Measurements from ENCODE around the gene CCL5. TPM values are rescaled to one million over a fixed set of nuclear protein-coding genes. Genes with fewer than 3 reads are reported as not detected.

CCL5 gene
- polyA plus RNA-seq, 1 of the 3 experiments (the other 2 are of a cell fraction), result 0.23 TPM

DNA sequence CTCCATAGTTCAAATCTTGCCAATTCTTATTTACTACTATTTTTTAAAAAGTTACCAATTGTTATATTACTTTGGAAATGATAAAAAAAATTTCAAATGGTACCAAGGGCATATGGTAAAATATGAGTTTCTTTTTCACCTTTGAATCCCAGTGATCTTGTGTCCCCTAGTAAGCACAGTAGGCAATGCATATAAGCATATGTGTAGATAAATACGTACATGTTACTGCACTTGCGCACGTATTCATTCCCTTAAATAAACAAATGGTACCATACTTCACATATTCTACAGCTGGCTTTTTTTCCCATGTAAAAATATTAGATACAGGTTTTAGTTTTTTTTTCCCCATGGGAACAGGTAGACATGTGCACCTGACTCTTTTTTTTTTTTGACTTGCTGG lies 39.1 kb downstream of the CCL5 start (continued):
- TF ChIP-seq, protein P1, sequence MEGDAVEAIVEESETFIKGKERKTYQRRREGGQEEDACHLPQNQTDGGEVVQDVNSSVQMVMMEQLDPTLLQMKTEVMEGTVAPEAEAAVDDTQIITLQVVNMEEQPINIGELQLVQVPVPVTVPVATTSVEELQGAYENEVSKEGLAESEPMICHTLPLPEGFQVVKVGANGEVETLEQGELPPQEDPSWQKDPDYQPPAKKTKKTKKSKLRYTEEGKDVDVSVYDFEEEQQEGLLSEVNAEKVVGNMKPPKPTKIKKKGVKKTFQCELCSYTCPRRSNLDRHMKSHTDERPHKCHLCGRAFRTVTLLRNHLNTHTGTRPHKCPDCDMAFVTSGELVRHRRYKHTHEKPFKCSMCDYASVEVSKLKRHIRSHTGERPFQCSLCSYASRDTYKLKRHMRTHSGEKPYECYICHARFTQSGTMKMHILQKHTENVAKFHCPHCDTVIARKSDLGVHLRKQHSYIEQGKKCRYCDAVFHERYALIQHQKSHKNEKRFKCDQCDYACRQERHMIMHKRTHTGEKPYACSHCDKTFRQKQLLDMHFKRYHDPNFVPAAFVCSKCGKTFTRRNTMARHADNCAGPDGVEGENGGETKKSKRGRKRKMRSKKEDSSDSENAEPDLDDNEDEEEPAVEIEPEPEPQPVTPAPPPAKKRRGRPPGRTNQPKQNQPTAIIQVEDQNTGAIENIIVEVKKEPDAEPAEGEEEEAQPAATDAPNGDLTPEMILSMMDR (IDR thresholded peaks at IDR 0.05), result no peak

DNA sequence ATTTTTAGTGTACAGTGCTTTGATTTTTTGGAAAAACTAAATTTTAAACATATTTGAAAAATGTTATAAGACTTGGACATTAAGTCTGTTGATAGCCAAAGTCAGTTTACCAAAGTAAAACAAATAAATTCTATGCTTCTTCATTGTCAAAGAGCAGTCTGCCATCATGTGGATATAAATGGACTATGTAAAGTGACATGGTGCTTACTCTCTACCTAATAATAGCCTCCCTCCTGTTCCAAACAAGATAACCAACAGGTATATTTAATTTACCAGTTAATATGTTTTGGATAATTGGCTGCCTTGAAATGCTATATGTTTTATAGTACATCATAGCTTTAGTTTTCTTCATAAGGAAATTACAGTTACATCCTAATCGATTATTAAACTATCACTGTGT lies 55.0 kb downstream of the CCL5 start:
- ChIA-PET CTCF (interaction anchor here (0.8 to 1.4 kb wide), 4 partner anchors 13 to 61 kb away, joined by 3 to 4 read pairs (median 3); no protein-coding TSS in a partner anchor), POLR2A (no interaction called here)
- H3K9me3 ChIP-seq, result no peaks in the 10 kb centered on the region
- no peak overlapping the region for H3K27ac ChIP-seq (ENCODE audit: low read depth in 2 of 2, low read length in 1 of 2)
- H3K4me2 ChIP-seq, result no peak overlapping the region
- 0 out of 2 replicates have a peak, but pooled peaks cover 4% of the 10 kb centered on the region for H4K20me1 ChIP-seq (ENCODE audit: insufficient read depth)
- H3K36me3 ChIP-seq (replicated peaks in 1 of 2; ENCODE audit: control insufficient read depth in 1 of 2, insufficient read depth in 2 of 2, low read length in 1 of 2), result peaks cover 68 to 82% of the 10 kb centered on the region in 2 experiments
- TF ChIP-seq PBX3 (IDR thresholded peaks at IDR 0.05) (no peak), FOXM1 (IDR thresholded peaks at IDR 0.05; ENCODE audit: low read depth) (no peak), ZBTB33 (IDR thresholded peaks at IDR 0.05; ENCODE audit: borderline replicate concordance, low read depth) (no peak), GABPA (IDR thresholded peaks at IDR 0.05; ENCODE audit: low read depth) (no peak), MEF2A (IDR thresholded peaks at IDR 0.05; ENCODE audit: borderline replicate concordance, low read depth) (no peak), YY1 (IDR thresholded peaks at IDR 0.05; ENCODE audit: low read depth) (no peak), FOXJ3 (CRISPR knock-in tag; IDR thresholded peaks at IDR 0.05) (no peak), TEAD4 (IDR thresholded peaks at IDR 0.05; ENCODE audit: borderline replicate concordance, insufficient read depth) (no peak), EP300 (IDR thresholded peaks at IDR 0.05; ENCODE audit: borderline replicate concordance in 1 of 2, low read depth in 1 of 2, low read length in 1 of 2) (no peak), NRF1 (IDR thresholded peaks at IDR 0.05; ENCODE audit: low read depth, low read length) (no peak)
- TF ChIP-seq, protein P2, sequence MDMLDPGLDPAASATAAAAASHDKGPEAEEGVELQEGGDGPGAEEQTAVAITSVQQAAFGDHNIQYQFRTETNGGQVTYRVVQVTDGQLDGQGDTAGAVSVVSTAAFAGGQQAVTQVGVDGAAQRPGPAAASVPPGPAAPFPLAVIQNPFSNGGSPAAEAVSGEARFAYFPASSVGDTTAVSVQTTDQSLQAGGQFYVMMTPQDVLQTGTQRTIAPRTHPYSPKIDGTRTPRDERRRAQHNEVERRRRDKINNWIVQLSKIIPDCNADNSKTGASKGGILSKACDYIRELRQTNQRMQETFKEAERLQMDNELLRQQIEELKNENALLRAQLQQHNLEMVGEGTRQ (IDR thresholded peaks at IDR 0.05; ENCODE audit: borderline replicate concordance, low read depth, low read length), result no peak
- TF ChIP-seq, protein P3, sequence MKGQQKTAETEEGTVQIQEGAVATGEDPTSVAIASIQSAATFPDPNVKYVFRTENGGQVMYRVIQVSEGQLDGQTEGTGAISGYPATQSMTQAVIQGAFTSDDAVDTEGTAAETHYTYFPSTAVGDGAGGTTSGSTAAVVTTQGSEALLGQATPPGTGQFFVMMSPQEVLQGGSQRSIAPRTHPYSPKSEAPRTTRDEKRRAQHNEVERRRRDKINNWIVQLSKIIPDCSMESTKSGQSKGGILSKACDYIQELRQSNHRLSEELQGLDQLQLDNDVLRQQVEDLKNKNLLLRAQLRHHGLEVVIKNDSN (IDR thresholded peaks at IDR 0.05; ENCODE audit: borderline replicate concordance, low read depth), result no peak
- 88% methylated on average over 1 of the region's 1 CpG for WGBS (ENCODE audit: low lambda C conversion rate)
- no peak overlapping the region for H3K4me3 ChIP-seq (ENCODE audit: low read depth in 2 of 2, low read length in 1 of 2)
- no peaks in the 10 kb centered on the region for H3K27me3 ChIP-seq (ENCODE audit: insufficient read depth)
- no peak overlapping the region for H3K9ac ChIP-seq
- no peaks in the 10 kb centered on the region for H3K9me2 ChIP-seq
- peaks cover 3% of the 10 kb centered on the region for H3F3A ChIP-seq (replicated peaks; ENCODE audit: insufficient read depth)
- H3K4me1 ChIP-seq (ENCODE audit: control insufficient read depth in 1 of 2, insufficient read depth in 2 of 2, low read depth in 1 of 2, low read length in 1 of 2), result no peaks in the 10 kb centered on the region
- DNase-seq, result no peak
- peaks cover 71% of the 10 kb centered on the region for H3K79me2 ChIP-seq (ENCODE audit: insufficient read depth)
- H2AFZ ChIP-seq (ENCODE audit: low read depth), result no peak overlapping the region

Small RNAs within 50 kb of the gene (small RNA-seq; reads per million reads assigned to genes)
- gene RF00100, result 8.0 to 69.0 (median 19.6) reads per million in 7 experiments

Other genes starting within 250 kb of the CCL5 start
- gene RASL10B, start 148.7 kb downstream of the CCL5 start, polyA plus RNA-seq (2012; rRNA removed), result 4.2 and 4.3 TPM in 2 replicates
- 0.02 TPM in 1 of 2 replicates, not detected in the other for gene GAS2L2, start 127.1 kb downstream of the CCL5 start, polyA plus RNA-seq (2012; rRNA removed)
- gene C17orf50, start 119.5 kb downstream of the CCL5 start, polyA plus RNA-seq (2012; rRNA removed), result 0.05 TPM in 1 of 2 replicates, not detected in the other
- 0.23 and 0.33 TPM in 2 replicates for gene MMP28, start 84.7 kb downstream of the CCL5 start, polyA plus RNA-seq (2012; rRNA removed)
- gene TAF15, start 70.9 kb downstream of the CCL5 start, polyA plus RNA-seq (2012; rRNA removed), result 67.5 and 78.0 TPM in 2 replicates
- not detected in 2 replicates for gene HEATR9, start 11.5 kb downstream of the CCL5 start, polyA plus RNA-seq (2012; rRNA removed)
- gene RDM1, start 50.4 kb upstream of the CCL5 start, polyA plus RNA-seq (2012; rRNA removed), result 1.8 and 2.5 TPM in 2 replicates
- gene LYZL6, start 63.4 kb upstream of the CCL5 start, polyA plus RNA-seq (2012; rRNA removed), result not detected in 2 replicates
- not detected in 2 replicates for gene CCL16, start 101.1 kb upstream of the CCL5 start, polyA plus RNA-seq (2012; rRNA removed)
- not detected in 2 replicates for gene CCL14, start 106.4 kb upstream of the CCL5 start, polyA plus RNA-seq (2012; rRNA removed)
- not detected in 2 replicates for gene CCL15, start 121.2 kb upstream of the CCL5 start, polyA plus RNA-seq (2012; rRNA removed)
- gene CCL23, start 137.6 kb upstream of the CCL5 start, polyA plus RNA-seq (2012; rRNA removed), result not detected in 2 replicates
- gene CCL18, start 183.9 kb upstream of the CCL5 start, polyA plus RNA-seq (2012; rRNA removed), result not detected in 2 replicates
- gene CCL3, start 209.8 kb upstream of the CCL5 start, polyA plus RNA-seq (2012; rRNA removed), result not detected in 2 replicates
- not detected in 2 replicates for gene CCL4, start 223.5 kb upstream of the CCL5 start, polyA plus RNA-seq (2012; rRNA removed)

Measured in SK-N-SH (cell line).